Prostate gland (tissue), 2 donors: ENCODE data around the gene SARDH.

Source experiments
- POLR2A ChIP-seq: fragments of 450-650 bp; IDR thresholded peaks from one replicate; pipeline ENCODE4 v1.6.1; 2016; ENCODE audit warnings: antibody characterized with exemption, mild to moderate bottlenecking
- TF ChIP-seq, protein P1 (sequence below), 4 experiments: fragments of 200-600 bp in 2 of 4; fragments of 450-650 bp in 2 of 4; sonication (generic) in 2 of 4; IDR thresholded peaks; 1 replicate in 3 of 4; 2 replicates in 1 of 4; pipeline ENCODE4 v1.5.1; 2016 to 2019; ENCODE audit warnings: antibody characterized with exemption in 4 of 4, mild to moderate bottlenecking in 2 of 4, moderate library complexity in 2 of 4

DNA sequence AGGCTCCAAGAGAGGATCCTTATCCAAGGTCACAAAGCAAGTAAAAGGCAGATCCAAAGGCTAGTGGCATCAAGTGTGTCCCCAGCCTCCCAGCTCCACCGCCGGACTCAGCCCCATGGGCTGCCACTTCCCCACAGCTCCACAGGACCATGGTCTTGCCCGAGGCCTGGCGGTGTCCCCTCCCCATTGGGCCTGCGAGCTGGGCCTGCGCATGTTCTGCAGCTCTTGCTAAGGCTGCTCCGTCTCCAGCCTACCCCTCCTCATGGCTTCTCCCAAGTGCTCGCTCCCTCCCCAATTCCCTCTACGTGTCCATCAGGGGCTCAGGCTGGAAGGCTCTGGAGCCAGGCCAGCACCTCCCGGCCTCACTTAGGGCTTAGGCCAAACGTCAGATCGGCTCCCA is 72.6 kb downstream of the SARDH start:
- TF ChIP-seq POLR2A, result no peak
- TF ChIP-seq, protein P1, sequence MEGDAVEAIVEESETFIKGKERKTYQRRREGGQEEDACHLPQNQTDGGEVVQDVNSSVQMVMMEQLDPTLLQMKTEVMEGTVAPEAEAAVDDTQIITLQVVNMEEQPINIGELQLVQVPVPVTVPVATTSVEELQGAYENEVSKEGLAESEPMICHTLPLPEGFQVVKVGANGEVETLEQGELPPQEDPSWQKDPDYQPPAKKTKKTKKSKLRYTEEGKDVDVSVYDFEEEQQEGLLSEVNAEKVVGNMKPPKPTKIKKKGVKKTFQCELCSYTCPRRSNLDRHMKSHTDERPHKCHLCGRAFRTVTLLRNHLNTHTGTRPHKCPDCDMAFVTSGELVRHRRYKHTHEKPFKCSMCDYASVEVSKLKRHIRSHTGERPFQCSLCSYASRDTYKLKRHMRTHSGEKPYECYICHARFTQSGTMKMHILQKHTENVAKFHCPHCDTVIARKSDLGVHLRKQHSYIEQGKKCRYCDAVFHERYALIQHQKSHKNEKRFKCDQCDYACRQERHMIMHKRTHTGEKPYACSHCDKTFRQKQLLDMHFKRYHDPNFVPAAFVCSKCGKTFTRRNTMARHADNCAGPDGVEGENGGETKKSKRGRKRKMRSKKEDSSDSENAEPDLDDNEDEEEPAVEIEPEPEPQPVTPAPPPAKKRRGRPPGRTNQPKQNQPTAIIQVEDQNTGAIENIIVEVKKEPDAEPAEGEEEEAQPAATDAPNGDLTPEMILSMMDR (IDR thresholded peaks at IDR 0.05), result no peak
